HAP-1 (cell line): Measurements from ENCODE around the gene FADS3.
A peak's percentile ranks its signal among the peaks of the same experiment; 100 is the strongest.

Source experiments
- DNase-seq, 2 experiments: peaks; one replicate each; pipeline ENCODE4 v3.0.0-alpha.2; 2016 to 2020; ENCODE audit warnings: low spot score in 2 of 2
- H3K27me3 ChIP-seq: fragments of 250-450 bp; sonication (Bioruptor Pico); 2 replicates; pipeline ENCODE4 v1.5.1; 2020; ENCODE audit warnings: low read depth, mild to moderate bottlenecking, moderate library complexity
- H3K36me3 ChIP-seq: fragments of 250-450 bp; sonication (Bioruptor Pico); replicated peaks from 2 replicates; pipeline ENCODE4 v1.5.1; 2020; ENCODE audit warnings: mild to moderate bottlenecking
- H3K4me1 ChIP-seq: fragments of 250-450 bp; sonication (Bioruptor Pico); 2 replicates; pipeline ENCODE4 v1.5.1; 2020; ENCODE audit warnings: mild to moderate bottlenecking
- H3K4me3 ChIP-seq: fragments of 250-450 bp; sonication (Bioruptor Pico); 2 replicates; pipeline ENCODE4 v1.5.1; 2020; ENCODE audit warnings: mild to moderate bottlenecking, moderate library complexity
- H3K9me3 ChIP-seq: fragments of 250-450 bp; sonication (Bioruptor Pico); 2 replicates; pipeline ENCODE4 v1.5.1; 2020; ENCODE audit warnings: mild to moderate bottlenecking, moderate library complexity
- in situ Hi-C: fragments of 300-500 bp; cut with MboI; formaldehyde crosslinking; loops from 3 replicates; pipeline ENCODE4 v1.14.3; 2020; ENCODE audit warnings: low sequenced_read_pairs, inconsistent platforms, mixed read lengths

Gene FADS3, protein sequence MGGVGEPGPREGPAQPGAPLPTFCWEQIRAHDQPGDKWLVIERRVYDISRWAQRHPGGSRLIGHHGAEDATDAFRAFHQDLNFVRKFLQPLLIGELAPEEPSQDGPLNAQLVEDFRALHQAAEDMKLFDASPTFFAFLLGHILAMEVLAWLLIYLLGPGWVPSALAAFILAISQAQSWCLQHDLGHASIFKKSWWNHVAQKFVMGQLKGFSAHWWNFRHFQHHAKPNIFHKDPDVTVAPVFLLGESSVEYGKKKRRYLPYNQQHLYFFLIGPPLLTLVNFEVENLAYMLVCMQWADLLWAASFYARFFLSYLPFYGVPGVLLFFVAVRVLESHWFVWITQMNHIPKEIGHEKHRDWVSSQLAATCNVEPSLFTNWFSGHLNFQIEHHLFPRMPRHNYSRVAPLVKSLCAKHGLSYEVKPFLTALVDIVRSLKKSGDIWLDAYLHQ

GRCh38 chr11:61891331-61892084 is at the start of gene FADS3:
FADS3 (minus strand) TSS chr11:61891545; CDS start chr11:61891381, 164 bp downstream.
- DNase-seq, result peak; percentile 73 to 93
- Histone ChIP-seq H3K9me3 (no peaks in the 10 kb centered on the region), H3K36me3 (no peaks in the 10 kb centered on the region), H3K4me3 (peak within 1 kb of the TSS; percentile 55), H3K4me1 (peaks cover 4% of the 10 kb centered on the region), H3K27me3 (no peaks in the 10 kb centered on the region)
- in situ Hi-C loops, result no loop called here

DNA sequence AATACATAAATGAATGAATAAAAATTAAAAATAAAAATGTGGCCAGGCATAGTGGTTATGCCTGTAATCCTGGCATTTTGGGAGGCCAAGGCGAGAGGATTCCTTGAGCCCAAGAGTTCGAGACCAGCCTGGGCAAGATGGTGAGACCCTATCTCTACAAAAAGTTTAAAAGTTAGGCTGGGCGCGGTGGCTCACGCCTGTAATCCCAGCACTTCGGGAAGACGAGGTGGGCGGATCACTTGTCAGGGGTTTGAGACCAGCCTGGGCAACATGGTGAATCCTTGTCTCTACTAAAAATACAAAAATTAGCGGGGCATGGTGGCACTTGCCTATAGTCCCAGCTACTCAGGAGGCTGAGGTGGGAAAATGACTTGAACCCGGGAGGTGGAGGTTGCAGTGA is 49.1 kb upstream of the FADS3 start:
- in situ Hi-C loops, result no loop called here
- Histone ChIP-seq H3K9me3 (no peaks in the 10 kb centered on the region), H3K27me3 (peaks cover 8% of the 10 kb centered on the region), H3K4me3 (no peak overlapping the region), H3K36me3 (no peaks in the 10 kb centered on the region), H3K4me1 (no peaks in the 10 kb centered on the region)
- no peak for DNase-seq

GRCh38 chr11:61935861-61936260 is 44.5 kb upstream of the FADS3 start:
- in situ Hi-C loops, result no loop called here
- H3K9me3 ChIP-seq, result no peaks in the 10 kb centered on the region

DNA sequence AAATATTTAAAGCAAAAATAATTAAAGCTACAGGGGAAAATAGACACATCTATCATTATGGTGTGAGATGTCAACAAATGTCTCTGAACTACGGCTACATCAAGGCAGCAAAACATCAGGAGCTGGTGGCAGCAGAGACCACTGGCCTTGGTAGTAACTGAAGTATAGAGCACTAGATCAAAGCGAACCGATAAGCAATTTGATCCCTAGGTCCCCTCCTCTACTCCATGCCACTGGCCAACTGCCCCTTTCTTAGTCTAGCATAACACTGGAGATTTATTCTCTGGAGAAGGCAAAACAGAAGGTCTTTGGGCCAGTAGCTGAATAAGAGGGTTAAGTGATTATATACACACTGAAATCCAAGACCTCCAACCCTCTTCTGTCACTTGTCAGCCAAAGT is 39.6 kb upstream of the FADS3 start:
- Histone ChIP-seq H3K9me3 (no peaks in the 10 kb centered on the region), H3K4me3 (no peak overlapping the region), H3K4me1 (no peaks in the 10 kb centered on the region), H3K36me3 (no peaks in the 10 kb centered on the region), H3K27me3 (0 out of 2 replicates have a peak, but pooled peaks cover under 1% of the 10 kb centered on the region)
- in situ Hi-C loops, result no loop called here
- DNase-seq, result no peak

More at GRCh38 chr11:61935861-61936260, 44.5 kb upstream of the FADS3 start:
- no peak for DNase-seq
- Histone ChIP-seq H3K4me3 (no peak overlapping the region), H3K27me3 (0 out of 2 replicates have a peak, but pooled peaks cover 2% of the 10 kb centered on the region), H3K4me1 (no peaks in the 10 kb centered on the region), H3K36me3 (no peaks in the 10 kb centered on the region)

GRCh38 chr11:61928606-61929005 is 37.3 kb upstream of the FADS3 start:
- no peaks in the 10 kb centered on the region for H3K9me3 ChIP-seq

GRCh38 chr11:61927501-61927900 is 36.2 kb upstream of the FADS3 start:
- H3K4me1 ChIP-seq, result no peaks in the 10 kb centered on the region
- no peaks in the 10 kb centered on the region for H3K27me3 ChIP-seq
- H3K9me3 ChIP-seq, result no peaks in the 10 kb centered on the region
- in situ Hi-C loops, result no loop called here
- DNase-seq, result no peak
- H3K36me3 ChIP-seq, result no peaks in the 10 kb centered on the region
- no peak overlapping the region for H3K4me3 ChIP-seq

More at GRCh38 chr11:61928606-61929005, 37.3 kb upstream of the FADS3 start:
- in situ Hi-C loops, result no loop called here
- no peak for DNase-seq
- no peaks in the 10 kb centered on the region for H3K36me3 ChIP-seq
- no peaks in the 10 kb centered on the region for H3K4me1 ChIP-seq
- H3K27me3 ChIP-seq, result no peaks in the 10 kb centered on the region
- no peak overlapping the region for H3K4me3 ChIP-seq

DNA sequence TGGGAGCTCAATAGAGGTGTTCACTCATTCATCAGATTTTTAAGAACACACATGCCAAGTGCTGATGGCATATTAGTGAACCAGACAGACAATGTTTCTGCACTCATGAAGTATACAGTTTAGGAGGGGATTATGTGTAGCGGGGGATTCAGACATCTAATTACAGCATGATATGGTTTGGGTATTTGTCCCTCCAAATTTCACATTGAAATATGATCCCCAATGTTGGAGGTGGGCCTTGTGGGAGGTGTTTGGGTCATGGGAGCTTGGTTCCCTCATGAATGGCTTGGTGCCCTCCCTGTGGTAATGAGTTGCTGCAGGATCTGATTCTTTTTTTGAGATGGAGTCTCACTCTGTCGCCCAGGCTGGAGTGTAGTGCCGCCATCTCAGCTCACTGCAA is 34.9 kb upstream of the FADS3 start:
- DNase-seq, result no peak
- Histone ChIP-seq H3K9me3 (no peaks in the 10 kb centered on the region), H3K4me3 (no peak overlapping the region), H3K36me3 (no peaks in the 10 kb centered on the region), H3K27me3 (no peaks in the 10 kb centered on the region), H3K4me1 (no peaks in the 10 kb centered on the region)
- in situ Hi-C loops, result no loop called here

DNA sequence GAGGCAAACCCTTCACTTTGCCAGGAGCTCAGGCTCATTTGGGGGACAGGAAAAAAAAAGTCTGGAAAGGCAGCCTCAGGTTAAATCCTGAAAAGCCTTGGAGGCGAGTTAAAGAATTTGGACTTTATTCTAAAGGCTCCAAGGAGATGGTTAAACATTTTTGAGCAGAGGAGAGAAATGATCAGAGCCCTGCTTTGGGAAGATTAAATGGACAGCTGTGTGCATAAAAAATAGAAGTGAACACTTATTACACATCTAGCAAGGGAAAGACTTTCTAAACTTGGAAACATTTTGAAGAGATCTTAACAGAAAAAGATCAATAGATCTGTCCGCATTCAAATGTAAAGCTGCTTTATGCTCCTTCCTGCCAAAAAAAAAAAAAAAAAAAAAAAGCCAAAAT is 34.4 kb upstream of the FADS3 start:
- Histone ChIP-seq H3K9me3 (no peaks in the 10 kb centered on the region), H3K4me1 (no peaks in the 10 kb centered on the region), H3K27me3 (no peaks in the 10 kb centered on the region), H3K36me3 (no peaks in the 10 kb centered on the region), H3K4me3 (no peak overlapping the region)
- no peak for DNase-seq
- in situ Hi-C loops, result no loop called here

DNA sequence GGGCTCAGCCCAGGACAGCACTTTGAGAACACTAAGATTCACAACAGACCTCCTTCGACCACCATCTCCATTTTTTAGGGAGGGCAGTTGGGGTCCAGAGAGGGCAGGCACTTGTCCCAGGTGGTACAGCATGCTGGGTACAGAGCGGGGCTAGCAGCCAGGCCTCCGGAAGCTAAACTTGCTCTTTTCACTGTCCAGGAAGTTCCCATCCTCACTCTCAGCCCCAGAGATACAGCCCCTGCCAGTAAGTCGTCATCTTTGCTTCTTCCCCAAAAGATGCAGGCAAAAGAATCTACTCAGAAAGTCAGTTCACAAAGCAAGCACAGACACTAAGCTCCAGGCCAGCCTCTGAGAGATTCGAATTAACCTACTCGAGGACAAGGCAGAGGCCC is 32.7 kb upstream of the FADS3 start:
- no peaks in the 10 kb centered on the region for H3K27me3 ChIP-seq
- no peak for DNase-seq
- no peak overlapping the region for H3K4me3 ChIP-seq
- in situ Hi-C loops, result no loop called here
- no peaks in the 10 kb centered on the region for H3K36me3 ChIP-seq
- H3K4me1 ChIP-seq, result no peaks in the 10 kb centered on the region
- H3K9me3 ChIP-seq, result no peaks in the 10 kb centered on the region

GRCh38 chr11:61923166-61924063 is 32.1 kb upstream of the FADS3 start:
- no peak for DNase-seq
- H3K9me3 ChIP-seq, result no peaks in the 10 kb centered on the region
- no peaks in the 10 kb centered on the region for H3K4me1 ChIP-seq
- no peaks in the 10 kb centered on the region for H3K36me3 ChIP-seq
- H3K27me3 ChIP-seq, result no peaks in the 10 kb centered on the region
- in situ Hi-C loops, result no loop called here
- no peak overlapping the region for H3K4me3 ChIP-seq

GRCh38 chr11:61922539-61922938 is 31.2 kb upstream of the FADS3 start:
- Histone ChIP-seq H3K9me3 (no peaks in the 10 kb centered on the region), H3K4me3 (no peak overlapping the region), H3K4me1 (peaks cover 3% of the 10 kb centered on the region; the same call in 1 of the 2 replicates), H3K27me3 (no peaks in the 10 kb centered on the region), H3K36me3 (no peaks in the 10 kb centered on the region)
- in situ Hi-C loops, result no loop called here
- peak in 1 of 2 experiments; percentile 16 for DNase-seq

GRCh38 chr11:61921446-61921845 is 30.1 kb upstream of the FADS3 start:
- H3K4me3 ChIP-seq, result no peak overlapping the region
- no peak for DNase-seq
- in situ Hi-C loops, result no loop called here
- H3K36me3 ChIP-seq, result no peaks in the 10 kb centered on the region
- H3K4me1 ChIP-seq, result peaks cover 3% of the 10 kb centered on the region; the same call in 1 of the 2 replicates
- no peaks in the 10 kb centered on the region for H3K9me3 ChIP-seq
- no peaks in the 10 kb centered on the region for H3K27me3 ChIP-seq
